Stimulated activated CD8-positive, alpha-beta memory T cell treated with anti-CD3 and anti-CD28 coated beads, Interleukin-15, amount 100 ng/mL, for 4 hours (primary cell): ENCODE measurements around the gene PTPRF.

Experiments
- DNase-seq, 2 donors: peaks; one replicate each; pipeline ENCODE4 v3.0.0-alpha.2; 2020; ENCODE audit warnings: low read depth in 2 of 2

PTPRF gene

GRCh38 chr1:43582162-43582566 is 51.5 kb downstream of the PTPRF start:
- DNase-seq = peak; percentile 13 to 28

- no peak for DNase-seq
These were observed 52.4 kb downstream of the PTPRF start for GRCh38 chr1:43583058-43583457.

GRCh38 chr1:43584204-43584603 is 53.5 kb downstream of the PTPRF start:
- no peak for DNase-seq

- DNase-seq = no peak
These were observed 54.9 kb downstream of the PTPRF start for GRCh38 chr1:43585557-43585956.

GRCh38 chr1:43586136-43586731 is 55.6 kb downstream of the PTPRF start:
- no peak for DNase-seq

- DNase-seq = no peak
These were observed 56.3 kb downstream of the PTPRF start for GRCh38 chr1:43587001-43587400.

GRCh38 chr1:43587594-43587993 is 56.9 kb downstream of the PTPRF start:
- DNase-seq = no peak

GRCh38 chr1:43588592-43588991 is 57.9 kb downstream of the PTPRF start:
- DNase-seq = no peak

- no peak for DNase-seq
These were observed 59.8 kb downstream of the PTPRF start for GRCh38 chr1:43590388-43590925.

- DNase-seq = no peak
These were observed 60.5 kb downstream of the PTPRF start for GRCh38 chr1:43591181-43591580.

- DNase-seq = no peak
These were observed 61.5 kb downstream of the PTPRF start for GRCh38 chr1:43592051-43592665.

GRCh38 chr1:43592974-43593683 is 62.4 kb downstream of the PTPRF start:
- DNase-seq = no peak

- DNase-seq = no peak
These were observed 65.9 kb downstream of the PTPRF start for GRCh38 chr1:43596579-43596978.

GRCh38 chr1:43597028-43597427 is 66.3 kb downstream of the PTPRF start:
- no peak for DNase-seq

GRCh38 chr1:43597721-43598120 is 67.0 kb downstream of the PTPRF start:
- no peak for DNase-seq

GRCh38 chr1:43598622-43599021 is 67.9 kb downstream of the PTPRF start:
- no peak for DNase-seq

- no peak for DNase-seq
These were observed 69.6 kb downstream of the PTPRF start for GRCh38 chr1:43600033-43601020.

- DNase-seq = no peak
These were observed 72.3 kb downstream of the PTPRF start for GRCh38 chr1:43602990-43603389.

GRCh38 chr1:43604192-43604591 is 73.5 kb downstream of the PTPRF start:
- DNase-seq = no peak

GRCh38 chr1:43605157-43605556 is 74.5 kb downstream of the PTPRF start:
- DNase-seq = no peak

- DNase-seq = no peak
These were observed 75.1 kb downstream of the PTPRF start for GRCh38 chr1:43605766-43606165.

- DNase-seq = no peak
These were observed 75.9 kb downstream of the PTPRF start for GRCh38 chr1:43606624-43607023.
